NCI-H2107 treated with DMSO at 0.1 percent for 48 hours (cell line): ENCODE data around the gene OR10P1.
"Not testable (repeated sequence)": the region's sequence is repeated elsewhere in the genome, so short reads cannot be mapped to it uniquely, and the experiment has no call there.

Experiments
- DNase-seq: peaks from one replicate; lab custom pipeline; 2025; ENCODE audit not compliant: unreplicated experiment; lab: John Stamatoyannopoulos, UW

The OR10P1 gene, protein sequence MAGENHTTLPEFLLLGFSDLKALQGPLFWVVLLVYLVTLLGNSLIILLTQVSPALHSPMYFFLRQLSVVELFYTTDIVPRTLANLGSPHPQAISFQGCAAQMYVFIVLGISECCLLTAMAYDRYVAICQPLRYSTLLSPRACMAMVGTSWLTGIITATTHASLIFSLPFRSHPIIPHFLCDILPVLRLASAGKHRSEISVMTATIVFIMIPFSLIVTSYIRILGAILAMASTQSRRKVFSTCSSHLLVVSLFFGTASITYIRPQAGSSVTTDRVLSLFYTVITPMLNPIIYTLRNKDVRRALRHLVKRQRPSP

GRCh38 chr12:55636853-55637252, at the start of gene OR10P1:
TSS of gene OR10P1 (plus strand) at chr12:55636892. CDS start at chr12:55636892, 0 bp downstream.
- no peak for DNase-seq

DNA sequence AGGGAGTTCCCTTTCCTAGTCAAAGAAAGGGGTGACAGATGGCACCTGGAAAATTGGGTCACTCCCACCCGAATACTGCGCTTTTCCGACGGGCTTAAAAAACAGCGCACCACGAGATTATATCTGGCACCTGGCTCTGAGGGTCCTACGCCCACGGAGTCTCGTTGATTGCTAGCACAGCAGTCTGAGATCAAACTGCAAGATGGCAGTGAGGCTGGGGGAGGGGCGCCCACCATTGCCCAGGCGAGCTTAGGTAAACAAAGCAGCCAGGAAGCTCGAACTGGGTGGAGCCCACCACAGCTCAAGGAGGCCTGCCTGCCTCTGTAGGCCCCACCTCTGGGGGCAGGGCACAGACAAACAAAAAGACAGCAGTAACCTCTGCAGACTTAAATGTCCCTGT, 46.5 kb upstream of the OR10P1 start:
- not testable (repeated sequence) for DNase-seq

DNA sequence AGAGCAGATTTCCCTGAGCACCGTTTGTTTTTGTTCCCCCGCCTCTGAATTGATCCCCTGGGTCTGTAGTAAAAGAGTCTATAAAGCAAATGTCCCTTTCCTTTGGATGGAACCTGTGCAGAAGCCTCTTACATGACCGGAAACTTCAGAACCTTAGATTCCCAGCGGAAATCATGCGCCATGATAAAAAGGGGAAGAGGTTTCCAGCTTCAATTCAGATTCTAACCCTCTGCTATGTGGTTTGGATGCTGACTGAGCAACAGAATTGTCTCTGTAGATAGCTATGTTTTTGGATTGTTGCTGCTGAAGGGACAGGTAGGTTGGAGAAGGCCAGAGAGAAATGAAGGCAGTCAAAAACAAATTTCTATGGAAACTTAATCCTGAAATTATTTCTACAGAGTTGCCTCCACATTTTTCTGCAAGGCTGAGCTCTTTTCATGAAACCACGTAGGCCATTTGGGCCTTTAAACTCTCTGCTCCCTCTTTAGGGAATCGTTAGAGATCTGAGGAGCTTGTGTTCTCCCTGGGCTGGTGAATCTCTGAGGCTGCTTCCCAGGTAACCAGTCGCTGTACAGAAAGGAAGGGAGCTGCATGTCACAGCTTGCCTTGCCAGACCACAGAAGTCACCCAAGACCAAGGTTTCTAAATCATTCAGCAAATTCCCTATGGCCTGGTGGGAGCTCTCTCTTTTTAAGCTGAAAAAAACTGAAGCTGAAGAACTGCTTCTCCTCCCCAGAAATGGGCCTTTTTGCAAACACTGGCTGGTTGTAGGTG, 28.7 kb upstream of the OR10P1 start:
- DNase-seq: no peak

- no peak for DNase-seq
These were observed 26.1 kb upstream of the OR10P1 start for GRCh38 chr12:55610598-55610997.

- no peak for DNase-seq
These were observed 24.0 kb upstream of the OR10P1 start for GRCh38 chr12:55612646-55613045.

DNA sequence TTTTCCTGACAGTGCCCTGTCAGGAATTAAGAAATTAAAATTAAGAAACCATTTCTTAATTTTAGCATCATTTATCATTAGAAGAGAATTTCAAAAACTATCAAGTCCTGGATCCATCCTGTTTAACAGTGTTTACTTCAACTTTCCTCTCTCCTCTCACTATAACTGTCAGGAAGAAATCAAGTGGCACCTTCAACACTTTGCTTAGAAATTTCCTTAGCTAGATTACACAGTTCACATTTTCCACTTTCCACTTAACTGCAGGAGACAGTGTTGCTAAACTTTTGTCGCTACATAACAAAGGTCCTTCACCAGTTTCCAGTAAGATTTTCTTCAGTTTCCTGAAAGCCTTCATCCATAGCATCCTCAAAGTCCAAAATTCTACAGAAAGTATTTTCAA, 21.9 kb upstream of the OR10P1 start:
- no peak for DNase-seq

DNA sequence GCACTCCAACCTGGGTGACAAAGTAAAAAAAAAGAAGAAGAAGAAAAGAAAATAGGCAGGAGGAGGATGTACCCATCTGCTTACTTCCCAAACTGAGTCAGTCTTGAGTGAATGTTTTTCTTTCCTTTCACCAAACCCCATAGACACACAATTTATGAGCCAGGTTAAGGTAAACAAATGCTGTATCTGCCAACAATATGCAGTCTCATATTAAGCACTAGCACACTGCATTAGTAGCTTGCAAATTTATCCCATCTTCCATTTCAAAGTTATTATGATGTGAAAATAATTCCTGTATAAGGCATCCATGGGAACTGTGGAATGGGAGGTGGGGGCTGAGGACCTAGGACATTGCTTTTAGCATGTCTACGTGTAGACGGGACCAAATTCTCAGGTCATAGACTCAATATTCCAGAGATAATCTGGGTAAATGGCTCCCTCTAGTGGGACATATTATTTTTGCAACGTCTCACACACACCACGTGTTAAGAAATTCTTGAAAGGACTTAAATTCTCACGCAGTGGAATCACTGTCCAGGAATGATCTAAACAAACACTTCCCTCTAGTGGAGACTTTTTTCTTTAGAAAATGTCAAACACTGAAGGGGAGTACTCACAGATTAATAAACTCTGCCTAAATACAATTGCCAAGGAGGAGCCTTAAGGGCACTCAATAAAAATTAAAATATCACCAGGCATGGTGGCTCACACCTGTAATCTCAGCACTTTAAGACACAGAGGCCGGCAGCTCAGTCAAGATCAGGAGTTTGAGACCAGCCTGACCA, 17.1 kb upstream of the OR10P1 start:
- DNase-seq: peak; percentile 53

- no peak for DNase-seq
These were observed 12.6 kb upstream of the OR10P1 start for GRCh38 chr12:55624056-55624455.

DNA sequence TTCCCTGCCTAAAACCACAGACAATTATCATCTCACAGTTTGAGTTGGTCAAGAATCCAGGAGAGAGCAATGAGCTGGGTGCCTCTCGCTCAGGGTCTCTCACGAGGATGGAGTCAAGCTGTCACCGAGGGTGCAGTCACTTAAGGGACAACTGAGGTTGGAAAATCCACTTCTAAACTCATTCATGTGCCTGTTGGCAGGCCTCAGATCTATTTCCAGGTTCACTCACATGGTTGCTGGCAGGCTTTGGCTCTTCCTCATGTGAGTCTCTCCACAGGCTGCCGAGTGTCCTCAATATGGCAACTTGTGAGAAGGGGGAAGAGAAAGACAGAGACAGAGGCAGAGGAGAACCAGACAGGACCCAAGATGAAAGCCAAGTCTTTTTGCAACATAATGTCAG, 10.5 kb upstream of the OR10P1 start:
- no peak for DNase-seq

DNA sequence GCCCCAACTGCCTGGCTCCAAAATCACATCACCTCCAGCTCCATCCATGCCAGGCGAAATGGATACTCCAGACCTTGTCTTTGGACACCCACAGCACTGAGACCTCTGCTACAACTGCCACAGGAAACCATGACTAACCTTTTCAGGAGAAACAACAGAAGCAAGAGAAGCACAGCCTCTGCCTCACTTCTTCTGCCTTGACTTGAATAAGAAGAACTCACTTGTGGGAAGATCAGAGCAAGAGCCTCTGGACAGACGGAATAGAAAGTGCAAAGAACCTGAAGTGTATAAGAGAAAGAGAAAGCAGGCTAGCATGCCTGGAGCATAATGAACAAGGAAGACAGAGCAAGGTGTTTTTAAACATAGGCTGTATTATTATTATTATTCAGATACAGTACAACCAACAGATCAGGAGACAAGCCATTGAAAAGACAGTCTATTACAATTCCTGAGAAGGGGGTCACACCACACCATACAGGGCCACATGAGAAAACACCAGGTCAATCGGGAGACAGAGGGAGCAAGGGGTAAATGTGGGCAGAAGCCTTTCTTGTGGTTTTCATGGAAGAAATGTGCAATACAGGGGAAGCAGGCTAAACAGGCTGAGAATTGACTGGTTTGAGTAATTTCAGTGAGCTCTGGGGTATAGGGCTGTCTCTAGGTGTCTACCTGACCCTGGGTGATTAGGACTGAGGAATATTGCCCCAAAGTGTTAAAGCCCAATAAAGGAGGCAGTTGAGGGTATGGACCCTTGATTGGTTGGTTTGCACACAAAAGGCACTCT, 7.4 kb upstream of the OR10P1 start:
- no peak for DNase-seq

DNA sequence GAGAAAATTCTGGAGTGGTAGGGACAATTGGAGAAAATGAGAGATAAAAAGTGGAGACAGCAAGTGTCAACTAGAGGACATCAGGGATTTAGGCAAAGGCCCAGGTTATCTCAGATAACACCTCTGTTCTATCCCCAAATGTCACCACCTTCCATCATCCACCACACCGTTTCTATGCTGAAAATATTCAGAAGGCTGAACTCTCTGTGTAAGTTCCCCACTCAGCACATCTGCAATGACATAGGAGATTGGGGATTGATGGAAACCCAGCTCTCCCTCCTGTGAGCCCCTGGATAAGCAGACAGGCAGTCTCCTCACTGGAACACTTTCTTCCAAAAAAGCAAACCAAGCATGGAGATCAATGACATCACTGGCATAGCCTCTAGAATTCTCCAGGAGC, 5.6 kb upstream of the OR10P1 start:
- no peak for DNase-seq

DNA sequence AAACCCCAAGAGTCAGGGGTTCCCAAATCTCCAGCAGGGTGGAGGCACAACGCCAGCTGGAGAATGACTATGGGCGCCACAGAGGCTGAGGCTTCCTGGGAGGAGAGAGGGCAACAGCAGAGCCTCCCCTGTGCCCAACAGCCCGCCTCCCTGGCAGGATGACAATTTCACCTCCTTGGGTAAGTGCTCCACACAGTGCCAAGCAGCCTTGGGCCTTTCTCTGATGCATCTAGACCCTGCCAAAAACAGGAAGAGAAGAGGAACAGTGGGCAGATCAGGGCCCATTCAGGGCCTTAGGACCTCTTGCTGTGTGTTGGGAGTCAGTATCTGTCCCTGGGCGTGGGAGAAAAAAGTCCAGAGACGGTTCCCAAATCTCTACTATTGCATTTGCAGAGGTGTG, 5.0 kb upstream of the OR10P1 start:
- DNase-seq: no peak

GRCh38 chr12:55633151-55633550, 3.5 kb upstream of the OR10P1 start:
- no peak for DNase-seq

DNA sequence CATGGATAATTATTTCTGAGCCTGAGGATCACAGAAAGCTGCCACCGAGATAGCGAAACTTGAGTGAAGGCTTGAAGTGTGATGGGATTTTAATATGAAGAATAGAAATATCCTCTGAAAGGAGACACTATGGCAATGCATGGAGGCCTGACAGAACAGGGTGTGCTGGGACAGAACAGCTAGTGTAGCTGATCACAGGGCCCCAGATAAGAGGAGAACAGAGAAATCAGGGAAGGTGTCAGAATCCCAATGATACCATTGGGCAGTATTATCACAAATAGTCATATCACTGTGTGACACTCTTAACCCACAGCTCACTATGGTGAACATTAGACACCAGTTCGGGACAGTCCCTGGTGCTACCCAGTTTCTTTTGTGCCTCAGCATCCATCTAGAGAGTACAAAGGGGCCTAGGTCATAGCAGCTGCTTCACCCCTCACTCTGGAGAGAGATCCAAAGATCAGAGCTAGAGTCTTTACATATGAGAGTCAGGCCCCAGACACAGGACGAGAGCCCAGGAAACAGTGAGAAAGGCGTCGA, 506 bp upstream of the OR10P1 start:
- DNase-seq: no peak

GRCh38 chr12:55637467-55637866, 775 bp downstream of the OR10P1 start:
- DNase-seq: no peak

GRCh38 chr12:55641595-55641994, 4.9 kb downstream of the OR10P1 start:
- DNase-seq: no peak

DNA sequence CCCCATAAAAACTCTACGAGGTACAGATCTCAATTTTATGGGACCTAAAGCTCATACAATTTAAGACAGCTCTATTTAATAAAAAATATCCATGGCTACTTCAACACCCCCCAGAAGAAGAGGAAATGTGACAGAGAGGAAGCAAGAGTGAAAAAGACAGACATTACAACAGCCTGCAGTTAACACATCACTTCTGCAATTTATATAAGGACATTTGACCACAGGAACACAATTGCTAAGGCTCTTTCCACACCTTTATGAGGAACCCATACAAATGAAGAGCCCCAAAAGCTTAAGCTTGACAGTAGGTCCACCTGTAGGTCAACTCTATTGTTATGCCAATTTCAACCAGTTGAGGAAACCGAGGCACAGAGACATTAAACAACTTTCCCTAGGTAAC, 5.6 kb downstream of the OR10P1 start:
- no peak for DNase-seq

DNA sequence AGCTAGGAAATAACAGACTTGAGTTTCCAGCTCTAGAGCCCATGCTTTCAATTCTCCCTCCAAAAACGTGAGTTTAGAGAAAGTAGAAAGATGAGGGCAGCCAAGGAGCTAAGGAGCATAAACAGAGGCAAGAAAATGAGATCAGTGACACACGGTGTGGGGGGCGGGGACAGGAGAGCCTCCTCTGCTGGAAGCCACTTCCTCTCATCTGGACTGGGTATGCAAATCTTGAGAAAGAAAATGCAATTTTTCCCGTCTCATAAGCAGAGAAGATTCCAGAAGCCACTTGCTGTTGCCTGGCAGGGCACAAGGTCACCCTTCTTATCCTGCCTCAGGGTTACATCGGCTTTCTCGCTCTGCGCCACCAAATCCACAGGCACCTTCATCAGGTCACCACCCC, 6.0 kb downstream of the OR10P1 start:
- no peak for DNase-seq

DNA sequence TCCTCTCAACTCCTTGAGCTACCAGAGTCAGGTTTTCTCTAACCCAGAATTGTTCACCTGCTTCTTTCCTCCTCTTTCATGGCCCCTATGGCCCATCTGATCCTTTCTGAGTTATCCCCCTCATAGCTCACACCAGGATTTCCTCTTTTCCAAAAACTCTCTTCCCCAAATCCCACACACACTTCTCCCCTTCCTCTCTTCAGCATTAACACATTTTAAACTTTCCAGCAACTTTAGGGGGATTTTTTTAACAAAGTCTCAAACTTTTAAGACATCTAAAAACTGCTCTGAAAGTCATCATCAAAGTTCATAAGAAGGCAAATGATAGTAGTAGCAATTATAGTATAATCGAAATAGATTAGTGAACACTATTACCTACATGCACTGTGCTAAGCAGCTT, 7.9 kb downstream of the OR10P1 start:
- no peak for DNase-seq

- no peak for DNase-seq
These were observed 10.3 kb downstream of the OR10P1 start for GRCh38 chr12:55647027-55647426.
